ENCODE measurements around the gene OR10H4. TPM values are rescaled to one million over a fixed set of nuclear protein-coding genes. Genes with fewer than 3 reads are reported as not detected.

OR10H4 gene
- total and polyA plus RNA-seq, 9 of the 15 experiments (the other 6 are each of a cell fraction or from before 2014, with no cell fraction given), result not detected

DNA sequence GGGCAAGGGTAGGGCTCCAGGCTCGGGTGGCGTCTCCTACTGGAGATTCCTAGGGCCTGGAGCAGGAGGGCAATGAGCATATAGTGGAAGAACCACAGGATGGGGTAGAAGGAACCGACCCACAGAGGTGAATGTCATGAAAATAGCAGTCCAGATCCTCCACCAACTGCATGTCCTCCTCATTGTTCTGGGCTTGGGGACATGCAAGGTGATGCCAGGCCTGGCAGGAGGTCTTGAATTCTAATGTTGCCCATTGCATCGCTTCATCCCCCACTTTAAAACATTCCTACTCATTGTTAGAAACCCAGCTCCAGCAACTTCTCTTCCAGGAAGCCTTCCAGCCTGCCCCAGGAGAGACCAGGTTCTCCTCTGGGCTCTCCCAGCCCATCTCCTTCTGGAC, 49.4 kb downstream of the OR10H4 start:
- Histone ChIP-seq H3K27me3 (ENCODE audit: control insufficient read depth in 2 of 2, insufficient read depth in 2 of 2, low read length in 2 of 2) (peaks cover 17 to 28% of the 10 kb centered on the region in 2 experiments; a peak in 4 of 5 replicates), H4K20me1 (replicated peaks; ENCODE audit: control insufficient read depth, insufficient read depth, low read length) (no peaks in the 10 kb centered on the region)
- no peak for ATAC-seq

More for the DNA sequence above, 49.4 kb downstream of the OR10H4 start:
- H3K9me1 ChIP-seq (ENCODE audit: control insufficient read depth, insufficient read depth, low read length), result no peaks in the 10 kb centered on the region
- no peaks in the 10 kb centered on the region for H3K9me3 ChIP-seq (replicated peaks; ENCODE audit: control insufficient read depth, insufficient read depth, low read depth, low read length)
- BruUV-seq (replicated peaks), result no TSS peak
- H3K4me2 ChIP-seq (ENCODE audit: insufficient read depth, low read length), result no peak overlapping the region
- no peaks in the 10 kb centered on the region for H3K4me1 ChIP-seq (replicated peaks in 1 of 2; ENCODE audit: control insufficient read depth in 2 of 2, insufficient read depth in 2 of 2, low read length in 2 of 2)
- no peaks in the 10 kb centered on the region for H3K36me3 ChIP-seq (ENCODE audit: control insufficient read depth, insufficient read depth, low read length)
- no peak overlapping the region for H2AFZ ChIP-seq (ENCODE audit: low read depth, low read length)
- DNase-seq (ENCODE audit: extremely low read depth in 1 of 4, low spot score in 3 of 4) (no peak), FAIRE-seq (no peak)
- no peaks in the 10 kb centered on the region for H3K79me2 ChIP-seq (ENCODE audit: control insufficient read depth, insufficient read depth, low read length)
- no peak for TF ChIP-seq THRAP3 (IDR thresholded peaks at IDR 0.05; ENCODE audit: borderline replicate concordance)
- no peak for TF ChIP-seq ZNF584 (CRISPR knock-in tag; IDR thresholded peaks at IDR 0.05; ENCODE audit: low read depth)
- TF ChIP-seq CBX1 (IDR thresholded peaks at IDR 0.05; ENCODE audit: low read depth), result no peak
- TF ChIP-seq TEAD2 (tag; IDR thresholded peaks at IDR 0.05), result no peak
- TF ChIP-seq RUNX1 (IDR thresholded peaks at IDR 0.05; ENCODE audit: low read depth), result no peak
- no peak for TF ChIP-seq ZBTB1 (CRISPR knock-in tag; IDR thresholded peaks at IDR 0.05; ENCODE audit: borderline replicate concordance, low read depth)
- TF ChIP-seq ZNF436 (CRISPR knock-in tag; IDR thresholded peaks at IDR 0.05), result no peak
- no peak for TF ChIP-seq ZBTB8A (IDR thresholded peaks at IDR 0.05; ENCODE audit: partially characterized antibody)
- TF ChIP-seq PHF8 (IDR thresholded peaks at IDR 0.05; ENCODE audit: borderline replicate concordance, low read length), result no peak
- no peak for TF ChIP-seq HDAC1 (IDR thresholded peaks at IDR 0.05)
- TF ChIP-seq ZFP1 (CRISPR knock-in tag; IDR thresholded peaks at IDR 0.05), result no peak
- no peak for TF ChIP-seq KDM4B (IDR thresholded peaks at IDR 0.05; ENCODE audit: borderline replicate concordance in 2 of 2, low read depth in 1 of 2)
- no peak for TF ChIP-seq ZNF586 (CRISPR knock-in tag; conservative IDR thresholded peaks at IDR 0.05)
- H3K4me3 ChIP-seq, result no peak overlapping the region
- 0% methylated on average over 4 of the region's 4 CpGs for WGBS (ENCODE audit: insufficient coverage, low coverage, missing lambda C conversion rate)
- ChIA-PET POLR2A (interaction anchor here (0.7 kb wide), 1 partner anchor 1024 kb away, joined by 3 read pairs; no protein-coding TSS in a partner anchor), CTCF (ENCODE audit: low intra/inter-chr PET ratio) (no interaction called here)
- in situ Hi-C loops (cut with MboI) (no loop called here), intact Hi-C loops (cut with micrococcal nuclease) (no loop called here)
- H3K9ac ChIP-seq (ENCODE audit: insufficient read depth in 1 of 2, low read depth in 2 of 2, low read length in 2 of 2), result no peak overlapping the region
- no peak overlapping the region for H3K27ac ChIP-seq (ENCODE audit: extremely low read depth, low read depth, low read length)

Other genes starting within 250 kb of the OR10H4 start
Only the 7 nearest of the 12 such genes appear.
- not detected in 2 replicates for gene OR10H5, start 161.3 kb upstream of the OR10H4 start, total RNA-seq (2014; rRNA removed)
- gene OR10H5, start 161.3 kb upstream of the OR10H4 start, total RNA-seq (2014; rRNA removed; fragmentation: Illumina TruSeq; extraction: Trizol), result not detected in 2 replicates
- not detected in 2 replicates for gene OR10H5, start 161.3 kb upstream of the OR10H4 start, total RNA-seq (2015; rRNA removed; fragmentation: Illumina TruSeq; extraction: Trizol)
- gene OR10H5, start 161.3 kb upstream of the OR10H4 start, total RNA-seq (2021), result not detected in 2 replicates
- gene OR10H5, start 161.3 kb upstream of the OR10H4 start, polyA plus RNA-seq (2011; rRNA removed), result not detected in 2 replicates
- gene OR10H5, start 161.3 kb upstream of the OR10H4 start, polyA plus RNA-seq (2014; fragmentation: Illumina TruSeq; extraction: Trizol), result not detected in 2 replicates
- not detected for gene OR10H5, start 161.3 kb upstream of the OR10H4 start, polyA plus RNA-seq (2014; fragmentation: Nextera tagmentation; extraction: Ambion mirVana)
- not detected in 2 replicates for gene OR10H5, start 161.3 kb upstream of the OR10H4 start, polyA plus RNA-seq (2014; rRNA removed)
- gene OR10H1, start 133.3 kb upstream of the OR10H4 start, total RNA-seq (2014; rRNA removed), result not detected in 2 replicates
- not detected in 2 replicates for gene OR10H1, start 133.3 kb upstream of the OR10H4 start, total RNA-seq (2014; rRNA removed; fragmentation: Illumina TruSeq; extraction: Trizol)
- not detected in 2 replicates for gene OR10H1, start 133.3 kb upstream of the OR10H4 start, total RNA-seq (2015; rRNA removed; fragmentation: Illumina TruSeq; extraction: Trizol)
- not detected in 2 replicates for gene OR10H1, start 133.3 kb upstream of the OR10H4 start, total RNA-seq (2021)
- not detected in 2 replicates for gene OR10H1, start 133.3 kb upstream of the OR10H4 start, polyA plus RNA-seq (2011; rRNA removed)
- gene OR10H1, start 133.3 kb upstream of the OR10H4 start, polyA plus RNA-seq (2014; fragmentation: Illumina TruSeq; extraction: Trizol), result not detected in 2 replicates
- not detected for gene OR10H1, start 133.3 kb upstream of the OR10H4 start, polyA plus RNA-seq (2014; fragmentation: Nextera tagmentation; extraction: Ambion mirVana)
- not detected in 2 replicates for gene OR10H1, start 133.3 kb upstream of the OR10H4 start, polyA plus RNA-seq (2014; rRNA removed)
- gene CYP4F2, start 50.9 kb upstream of the OR10H4 start, total RNA-seq (2014; rRNA removed), result 0.32 and 1.8 TPM in 2 replicates
- 0.11 TPM in 1 of 2 replicates, not detected in the other for gene CYP4F2, start 50.9 kb upstream of the OR10H4 start, total RNA-seq (2014; rRNA removed; fragmentation: Illumina TruSeq; extraction: Trizol)
- gene CYP4F2, start 50.9 kb upstream of the OR10H4 start, total RNA-seq (2015; rRNA removed; fragmentation: Illumina TruSeq; extraction: Trizol), result 0.22 TPM in 1 of 2 replicates, not detected in the other
- 0.22 and 0.51 TPM in 2 replicates for gene CYP4F2, start 50.9 kb upstream of the OR10H4 start, total RNA-seq (2021)
- gene CYP4F2, start 50.9 kb upstream of the OR10H4 start, polyA plus RNA-seq (2011; rRNA removed), result 0.26 and 0.56 TPM in 2 replicates
- gene CYP4F2, start 50.9 kb upstream of the OR10H4 start, polyA plus RNA-seq (2014; fragmentation: Illumina TruSeq; extraction: Trizol), result 0.10 and 0.15 TPM in 2 replicates
- not detected for gene CYP4F2, start 50.9 kb upstream of the OR10H4 start, polyA plus RNA-seq (2014; fragmentation: Nextera tagmentation; extraction: Ambion mirVana)
- gene CYP4F2, start 50.9 kb upstream of the OR10H4 start, polyA plus RNA-seq (2014; rRNA removed), result 0.37 and 0.82 TPM in 2 replicates
- gene CYP4F11, start 14.5 kb upstream of the OR10H4 start, total RNA-seq (2014; rRNA removed), result not detected in 2 replicates
- not detected in 2 replicates for gene CYP4F11, start 14.5 kb upstream of the OR10H4 start, total RNA-seq (2014; rRNA removed; fragmentation: Illumina TruSeq; extraction: Trizol)
- not detected in 2 replicates for gene CYP4F11, start 14.5 kb upstream of the OR10H4 start, total RNA-seq (2015; rRNA removed; fragmentation: Illumina TruSeq; extraction: Trizol)
- gene CYP4F11, start 14.5 kb upstream of the OR10H4 start, total RNA-seq (2021), result not detected in 2 replicates
- gene CYP4F11, start 14.5 kb upstream of the OR10H4 start, polyA plus RNA-seq (2011; rRNA removed), result 0.03 TPM in 1 of 2 replicates, not detected in the other
- gene CYP4F11, start 14.5 kb upstream of the OR10H4 start, polyA plus RNA-seq (2014; fragmentation: Illumina TruSeq; extraction: Trizol), result not detected in 2 replicates
- not detected for gene CYP4F11, start 14.5 kb upstream of the OR10H4 start, polyA plus RNA-seq (2014; fragmentation: Nextera tagmentation; extraction: Ambion mirVana)
- not detected in 2 replicates for gene CYP4F11, start 14.5 kb upstream of the OR10H4 start, polyA plus RNA-seq (2014; rRNA removed)
- gene TPM4, start 127.5 kb downstream of the OR10H4 start, total RNA-seq (2014; rRNA removed), result 76.3 and 82.9 TPM in 2 replicates
- 81.8 and 91.3 TPM in 2 replicates for gene TPM4, start 127.5 kb downstream of the OR10H4 start, total RNA-seq (2014; rRNA removed; fragmentation: Illumina TruSeq; extraction: Trizol)
- 106 and 111 TPM in 2 replicates for gene TPM4, start 127.5 kb downstream of the OR10H4 start, total RNA-seq (2015; rRNA removed; fragmentation: Illumina TruSeq; extraction: Trizol)
- gene TPM4, start 127.5 kb downstream of the OR10H4 start, total RNA-seq (2021), result 61.2 and 63.6 TPM in 2 replicates
- gene TPM4, start 127.5 kb downstream of the OR10H4 start, polyA plus RNA-seq (2011; rRNA removed), result 104 and 126 TPM in 2 replicates
- gene TPM4, start 127.5 kb downstream of the OR10H4 start, polyA plus RNA-seq (2014; fragmentation: Illumina TruSeq; extraction: Trizol), result 87.6 and 108 TPM in 2 replicates
- gene TPM4, start 127.5 kb downstream of the OR10H4 start, polyA plus RNA-seq (2014; fragmentation: Nextera tagmentation; extraction: Ambion mirVana), result 10 to 100 TPM; 28.1 to 34.0 TPM
- gene TPM4, start 127.5 kb downstream of the OR10H4 start, polyA plus RNA-seq (2014; rRNA removed), result 77.4 and 86.3 TPM in 2 replicates
- 42.5 and 47.2 TPM in 2 replicates for gene RAB8A, start 162.9 kb downstream of the OR10H4 start, total RNA-seq (2014; rRNA removed)
- gene RAB8A, start 162.9 kb downstream of the OR10H4 start, total RNA-seq (2014; rRNA removed; fragmentation: Illumina TruSeq; extraction: Trizol), result 60.2 and 66.7 TPM in 2 replicates
- gene RAB8A, start 162.9 kb downstream of the OR10H4 start, total RNA-seq (2015; rRNA removed; fragmentation: Illumina TruSeq; extraction: Trizol), result 92.0 and 102 TPM in 2 replicates
- 71.9 and 82.7 TPM in 2 replicates for gene RAB8A, start 162.9 kb downstream of the OR10H4 start, total RNA-seq (2021)
- gene RAB8A, start 162.9 kb downstream of the OR10H4 start, polyA plus RNA-seq (2011; rRNA removed), result 45.4 and 66.9 TPM in 2 replicates
- 53.2 and 55.4 TPM in 2 replicates for gene RAB8A, start 162.9 kb downstream of the OR10H4 start, polyA plus RNA-seq (2014; fragmentation: Illumina TruSeq; extraction: Trizol)
- 10 to 100 TPM; 11.2 to 13.9 TPM for gene RAB8A, start 162.9 kb downstream of the OR10H4 start, polyA plus RNA-seq (2014; fragmentation: Nextera tagmentation; extraction: Ambion mirVana)
- 47.1 and 80.1 TPM in 2 replicates for gene RAB8A, start 162.9 kb downstream of the OR10H4 start, polyA plus RNA-seq (2014; rRNA removed)
- gene HSH2D, start 194.7 kb downstream of the OR10H4 start, total RNA-seq (2014; rRNA removed), result 0.18 and 0.29 TPM in 2 replicates
- gene HSH2D, start 194.7 kb downstream of the OR10H4 start, total RNA-seq (2014; rRNA removed; fragmentation: Illumina TruSeq; extraction: Trizol), result 0.15 and 0.19 TPM in 2 replicates
- 1.1 TPM in 2 replicates for gene HSH2D, start 194.7 kb downstream of the OR10H4 start, total RNA-seq (2015; rRNA removed; fragmentation: Illumina TruSeq; extraction: Trizol)
- 0.16 and 0.42 TPM in 2 replicates for gene HSH2D, start 194.7 kb downstream of the OR10H4 start, total RNA-seq (2021)
- 0.33 and 0.39 TPM in 2 replicates for gene HSH2D, start 194.7 kb downstream of the OR10H4 start, polyA plus RNA-seq (2011; rRNA removed)
- gene HSH2D, start 194.7 kb downstream of the OR10H4 start, polyA plus RNA-seq (2014; fragmentation: Illumina TruSeq; extraction: Trizol), result 0.30 and 0.42 TPM in 2 replicates
- under 1 TPM in 1 of 2 experiments, not detected in 1; 0.03 TPM for gene HSH2D, start 194.7 kb downstream of the OR10H4 start, polyA plus RNA-seq (2014; fragmentation: Nextera tagmentation; extraction: Ambion mirVana)
- 0.12 and 0.37 TPM in 2 replicates for gene HSH2D, start 194.7 kb downstream of the OR10H4 start, polyA plus RNA-seq (2014; rRNA removed)

All from K562 (cell line).